ENCODE results near the gene CACNA2D1.

DNA sequence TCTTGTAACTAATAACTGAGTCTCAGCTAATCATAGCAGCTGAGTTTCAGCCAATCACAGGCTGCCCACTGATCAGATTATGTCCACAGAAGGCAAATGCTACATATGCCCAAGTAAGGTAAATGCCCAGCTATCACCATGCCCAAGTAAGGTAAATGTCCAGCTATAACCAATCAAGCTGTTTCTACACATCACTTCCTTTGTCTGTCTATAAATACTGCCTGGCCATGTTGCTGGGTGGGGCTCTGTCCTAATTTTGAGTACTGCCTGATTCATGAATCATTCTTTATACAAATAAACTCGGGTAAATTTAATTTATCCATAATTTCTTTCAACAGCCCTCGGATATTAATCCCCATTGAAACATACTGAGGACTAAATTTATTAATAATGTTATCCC lies 312.4 kb downstream of the CACNA2D1 start:
- TF ChIP-seq, protein P1, sequence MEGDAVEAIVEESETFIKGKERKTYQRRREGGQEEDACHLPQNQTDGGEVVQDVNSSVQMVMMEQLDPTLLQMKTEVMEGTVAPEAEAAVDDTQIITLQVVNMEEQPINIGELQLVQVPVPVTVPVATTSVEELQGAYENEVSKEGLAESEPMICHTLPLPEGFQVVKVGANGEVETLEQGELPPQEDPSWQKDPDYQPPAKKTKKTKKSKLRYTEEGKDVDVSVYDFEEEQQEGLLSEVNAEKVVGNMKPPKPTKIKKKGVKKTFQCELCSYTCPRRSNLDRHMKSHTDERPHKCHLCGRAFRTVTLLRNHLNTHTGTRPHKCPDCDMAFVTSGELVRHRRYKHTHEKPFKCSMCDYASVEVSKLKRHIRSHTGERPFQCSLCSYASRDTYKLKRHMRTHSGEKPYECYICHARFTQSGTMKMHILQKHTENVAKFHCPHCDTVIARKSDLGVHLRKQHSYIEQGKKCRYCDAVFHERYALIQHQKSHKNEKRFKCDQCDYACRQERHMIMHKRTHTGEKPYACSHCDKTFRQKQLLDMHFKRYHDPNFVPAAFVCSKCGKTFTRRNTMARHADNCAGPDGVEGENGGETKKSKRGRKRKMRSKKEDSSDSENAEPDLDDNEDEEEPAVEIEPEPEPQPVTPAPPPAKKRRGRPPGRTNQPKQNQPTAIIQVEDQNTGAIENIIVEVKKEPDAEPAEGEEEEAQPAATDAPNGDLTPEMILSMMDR (IDR thresholded peaks at IDR 0.05 in 2 of 3, conservative IDR thresholded peaks at IDR 0.05 in 1 of 3; ENCODE audit: insufficient read depth in 2 of 3, low read depth in 1 of 3, low read length in 3 of 3): no peak
- TF ChIP-seq, protein P2, sequence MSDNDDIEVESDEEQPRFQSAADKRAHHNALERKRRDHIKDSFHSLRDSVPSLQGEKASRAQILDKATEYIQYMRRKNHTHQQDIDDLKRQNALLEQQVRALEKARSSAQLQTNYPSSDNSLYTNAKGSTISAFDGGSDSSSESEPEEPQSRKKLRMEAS (CRISPR knock-in tag; IDR thresholded peaks at IDR 0.05): no peak
- TF ChIP-seq POLR2AphosphoS5 (IDR thresholded peaks at IDR 0.05; ENCODE audit: control insufficient read depth, insufficient read depth, low read depth, low read length): no peak
- TF ChIP-seq, protein P3, sequence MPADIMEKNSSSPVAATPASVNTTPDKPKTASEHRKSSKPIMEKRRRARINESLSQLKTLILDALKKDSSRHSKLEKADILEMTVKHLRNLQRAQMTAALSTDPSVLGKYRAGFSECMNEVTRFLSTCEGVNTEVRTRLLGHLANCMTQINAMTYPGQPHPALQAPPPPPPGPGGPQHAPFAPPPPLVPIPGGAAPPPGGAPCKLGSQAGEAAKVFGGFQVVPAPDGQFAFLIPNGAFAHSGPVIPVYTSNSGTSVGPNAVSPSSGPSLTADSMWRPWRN (IDR thresholded peaks at IDR 0.05; ENCODE audit: low read depth): no peak

Measured in K562 (cell line).